ENCODE data around the gene NTHL1. TPM values are rescaled to one million over a fixed set of nuclear protein-coding genes. Genes with fewer than 3 reads are reported as not detected.

Gene NTHL1
- total RNA-seq, 2 donors from 2014 or later = 6.7 to 6.8 TPM

- Mint-ChIP-seq H3K27ac (no peak overlapping the region), H3K4me1 (peaks cover 5% of the 10 kb centered on the region), H3K4me3 (no peak overlapping the region), H3K27me3 (no peaks in the 10 kb centered on the region), H3K36me3 (ENCODE audit: low read depth) (no peaks in the 10 kb centered on the region)
- no peaks in the 10 kb centered on the region for H3K9me3 ChIP-seq (ENCODE audit: control insufficient read depth, low read length, poor library complexity, severe bottlenecking)
- ATAC-seq (no peak), DNase-seq (no peak)
Measured at GRCh38 chr16:2032285-2033056, 15.2 kb downstream of the NTHL1 start.

DNA sequence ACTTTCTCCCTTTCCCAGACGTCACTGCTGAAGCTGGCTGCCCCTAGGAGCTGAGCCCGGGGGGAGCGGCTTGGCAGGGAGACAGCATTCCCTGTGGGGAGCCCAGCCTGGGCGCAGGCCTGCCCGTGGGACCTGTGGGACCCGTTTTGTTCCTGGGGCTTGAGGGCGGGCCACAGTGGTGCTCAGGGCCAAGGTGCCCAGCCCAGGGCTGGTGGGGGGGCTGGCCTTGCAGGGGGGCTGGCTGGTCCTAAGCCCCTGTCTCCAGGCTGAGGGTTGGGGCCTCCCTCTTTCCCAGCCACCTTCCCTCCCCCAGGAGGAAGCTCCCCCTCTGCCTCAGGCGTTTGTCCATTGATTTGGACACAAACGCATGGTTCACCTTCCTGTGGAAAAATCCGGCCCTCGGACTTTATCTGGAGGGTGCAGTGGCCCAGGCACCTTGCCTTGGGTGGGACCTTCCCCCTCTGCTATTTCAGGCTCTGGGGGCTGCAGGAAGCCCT, 16.5 kb downstream of the NTHL1 start:
- no peaks in the 10 kb centered on the region for H3K36me3 Mint-ChIP-seq (ENCODE audit: low read depth)
- ATAC-seq (no peak), DNase-seq (no peak)
- no peak overlapping the region for H3K4me3 Mint-ChIP-seq
- no peaks in the 10 kb centered on the region for H3K27me3 Mint-ChIP-seq
- H3K4me1 Mint-ChIP-seq = peaks cover 7% of the 10 kb centered on the region
- no peak overlapping the region for H3K27ac Mint-ChIP-seq
- H3K9me3 ChIP-seq (ENCODE audit: control insufficient read depth, low read length, poor library complexity, severe bottlenecking) = no peaks in the 10 kb centered on the region

DNA sequence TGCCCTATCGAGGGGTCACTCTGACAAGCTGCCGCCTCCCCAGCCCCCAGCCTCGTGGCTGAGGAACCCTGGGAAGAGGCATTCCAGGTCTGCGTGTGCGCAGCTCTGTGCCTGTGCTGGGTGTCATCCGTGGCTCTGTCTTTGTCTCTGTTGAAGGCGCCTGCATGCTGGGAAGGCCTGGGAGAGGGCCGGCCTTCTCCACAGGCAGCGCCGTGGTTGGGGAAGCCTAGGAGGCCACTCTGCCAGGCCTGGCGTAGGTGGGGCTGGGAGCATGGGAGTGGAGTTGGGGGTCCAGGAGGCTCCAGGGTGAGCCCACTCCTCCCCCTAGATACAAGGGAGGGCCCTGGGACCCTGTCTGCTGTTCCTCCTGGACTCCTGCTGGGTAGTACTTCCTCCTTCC, 17.6 kb downstream of the NTHL1 start:
- no peaks in the 10 kb centered on the region for H3K9me3 ChIP-seq (ENCODE audit: control insufficient read depth, low read length, poor library complexity, severe bottlenecking)

GRCh38 chr16:2029350-2029749, 18.3 kb downstream of the NTHL1 start:
- DNase-seq (no peak), ATAC-seq (no peak)
- Mint-ChIP-seq H3K27me3 (no peaks in the 10 kb centered on the region), H3K4me3 (no peak overlapping the region), H3K27ac (no peak overlapping the region), H3K36me3 (ENCODE audit: low read depth) (no peaks in the 10 kb centered on the region), H3K4me1 (peaks cover 7% of the 10 kb centered on the region)
- no peaks in the 10 kb centered on the region for H3K9me3 ChIP-seq (ENCODE audit: control insufficient read depth, low read length, poor library complexity, severe bottlenecking)

More for the DNA sequence above, 17.6 kb downstream of the NTHL1 start:
- no peak for ATAC-seq
- no peak overlapping the region for H3K27ac Mint-ChIP-seq
- no peaks in the 10 kb centered on the region for H3K27me3 Mint-ChIP-seq
- no peak for DNase-seq
- H3K36me3 Mint-ChIP-seq (ENCODE audit: low read depth) = no peaks in the 10 kb centered on the region
- peaks cover 7% of the 10 kb centered on the region for H3K4me1 Mint-ChIP-seq
- H3K4me3 Mint-ChIP-seq = no peak overlapping the region

DNA sequence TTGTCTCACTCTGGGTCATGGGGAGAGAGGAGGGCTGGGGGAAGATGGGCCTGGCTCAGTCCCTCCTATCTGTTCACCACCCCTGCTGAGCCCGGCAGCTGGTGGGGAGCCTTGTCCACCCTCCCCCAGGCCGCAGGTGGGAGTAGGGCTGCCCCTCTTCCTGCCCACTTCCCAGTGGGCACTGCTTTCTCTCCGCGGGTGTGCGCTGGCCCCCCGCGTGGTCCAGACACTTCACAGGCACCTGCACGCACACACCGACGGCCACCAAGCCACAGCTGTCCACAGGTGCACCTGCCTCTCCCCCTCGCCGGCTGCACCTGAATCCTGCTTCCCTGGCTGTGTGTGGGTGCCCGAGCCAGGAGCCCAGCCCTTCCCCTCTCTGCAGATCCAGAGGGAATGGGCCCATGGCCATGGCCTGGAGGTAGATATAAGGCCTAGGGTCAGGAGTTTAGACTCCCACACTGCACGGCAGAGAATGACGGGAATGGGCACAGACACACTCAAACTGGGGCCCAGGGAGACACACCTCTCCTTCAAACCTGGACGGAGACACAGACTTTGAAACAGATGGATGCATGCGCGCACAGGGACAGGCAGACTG, 18.9 kb downstream of the NTHL1 start:
- Mint-ChIP-seq H3K27ac (no peak overlapping the region), H3K27me3 (no peaks in the 10 kb centered on the region), H3K36me3 (ENCODE audit: low read depth) (no peaks in the 10 kb centered on the region), H3K4me3 (peak overlapping the region; percentile 69), H3K4me1 (peaks cover 7% of the 10 kb centered on the region)
- DNase-seq = no peak
- H3K9me3 ChIP-seq (ENCODE audit: control insufficient read depth, low read length, poor library complexity, severe bottlenecking) = no peaks in the 10 kb centered on the region
- no peak for ATAC-seq

- Mint-ChIP-seq H3K27me3 (no peaks in the 10 kb centered on the region), H3K4me1 (peaks cover 9% of the 10 kb centered on the region), H3K27ac (no peak overlapping the region), H3K36me3 (ENCODE audit: low read depth) (no peaks in the 10 kb centered on the region), H3K4me3 (peak overlapping the region; percentile 69)
- H3K9me3 ChIP-seq (ENCODE audit: control insufficient read depth, low read length, poor library complexity, severe bottlenecking) = no peaks in the 10 kb centered on the region
- DNase-seq (no peak), ATAC-seq (no peak)
Measured at GRCh38 chr16:2028146-2028545, 19.5 kb downstream of the NTHL1 start.

DNA sequence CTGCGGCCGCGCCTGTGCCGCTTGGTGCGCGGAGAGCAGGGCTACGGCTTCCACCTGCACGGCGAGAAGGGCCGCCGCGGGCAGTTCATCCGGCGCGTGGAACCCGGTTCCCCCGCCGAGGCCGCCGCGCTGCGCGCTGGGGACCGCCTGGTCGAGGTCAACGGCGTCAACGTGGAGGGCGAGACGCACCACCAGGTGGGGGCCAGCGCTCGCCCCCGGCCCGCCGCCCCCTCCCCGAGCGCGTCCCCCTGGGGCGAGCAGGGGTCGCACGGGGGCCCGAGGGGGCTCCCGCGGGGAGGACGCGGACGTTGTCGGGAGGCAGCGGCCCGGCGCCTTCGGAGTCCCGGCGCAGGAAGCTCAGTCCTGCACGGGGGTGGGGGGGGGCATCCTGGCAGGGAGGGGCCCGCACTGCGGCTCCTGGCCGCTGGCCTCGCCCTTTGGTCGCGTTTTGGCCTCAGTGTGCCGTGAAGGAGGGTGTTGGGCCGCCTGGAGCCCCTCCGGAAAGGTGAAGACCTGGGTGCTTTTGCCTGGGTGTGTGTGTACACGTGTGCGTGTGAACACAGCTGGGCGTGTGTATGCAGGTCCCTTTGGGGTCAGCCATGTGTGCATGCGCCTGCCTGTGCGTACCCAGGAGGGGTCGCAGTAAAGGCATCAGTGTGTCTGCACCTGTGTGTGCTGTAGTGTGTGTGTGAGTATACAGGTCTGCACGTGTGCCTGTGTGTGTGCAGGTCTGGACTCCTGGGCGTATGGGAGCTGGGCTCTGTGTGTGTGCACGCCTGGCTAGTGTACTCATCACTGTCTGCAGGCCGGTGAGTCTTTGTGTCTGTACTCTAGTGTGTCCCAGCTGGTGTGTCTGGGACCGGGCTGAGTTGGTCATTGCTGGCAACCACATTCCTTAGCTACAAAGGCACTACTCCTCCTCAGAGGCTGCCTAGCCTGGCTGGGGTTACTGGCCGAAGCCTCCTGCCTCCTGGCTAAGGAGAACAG, 20.3 kb downstream of the NTHL1 start:
- no peak overlapping the region for H3K27ac Mint-ChIP-seq
- peaks cover 12% of the 10 kb centered on the region for H3K4me1 Mint-ChIP-seq
- H3K4me3 Mint-ChIP-seq = peak overlapping the region; percentile 69
- H3K36me3 Mint-ChIP-seq (ENCODE audit: low read depth) = no peaks in the 10 kb centered on the region
- H3K27me3 Mint-ChIP-seq = peaks cover 7% of the 10 kb centered on the region
- DNase-seq = no peak
- peak; percentile 23 for ATAC-seq
- no peaks in the 10 kb centered on the region for H3K9me3 ChIP-seq (ENCODE audit: control insufficient read depth, low read length, poor library complexity, severe bottlenecking)

GRCh38 chr16:2026461-2027023, 21.1 kb downstream of the NTHL1 start, which contains the start of gene NHERF2:
TSS of gene NHERF2 (plus strand) at chr16:2026902. CDS start at chr16:2027006, 104 bp downstream.
- H3K4me1 Mint-ChIP-seq = peaks cover 10% of the 10 kb centered on the region
- DNase-seq (peak in 2 of 3 donors; percentile 35 to 43), ATAC-seq (peak; percentile 33)
- no peaks in the 10 kb centered on the region for H3K36me3 Mint-ChIP-seq (ENCODE audit: low read depth)
- no peak within 1 kb of the TSS for H3K27ac Mint-ChIP-seq
- H3K4me3 Mint-ChIP-seq = peak within 1 kb of the TSS; percentile 73
- no peaks in the 10 kb centered on the region for H3K9me3 ChIP-seq (ENCODE audit: control insufficient read depth, low read length, poor library complexity, severe bottlenecking)
- H3K27me3 Mint-ChIP-seq = peaks cover 9% of the 10 kb centered on the region

GRCh38 chr16:2025878-2026460, 21.7 kb downstream of the NTHL1 start:
- H3K27ac Mint-ChIP-seq = no peak overlapping the region
- DNase-seq (no peak), ATAC-seq (no peak)
- H3K36me3 Mint-ChIP-seq (ENCODE audit: low read depth) = no peaks in the 10 kb centered on the region
- no peaks in the 10 kb centered on the region for H3K9me3 ChIP-seq (ENCODE audit: control insufficient read depth, low read length, poor library complexity, severe bottlenecking)
- H3K27me3 Mint-ChIP-seq = peaks cover 9% of the 10 kb centered on the region
- peaks cover 10% of the 10 kb centered on the region for H3K4me1 Mint-ChIP-seq
- H3K4me3 Mint-ChIP-seq = peak overlapping the region; percentile 73

- no peaks in the 10 kb centered on the region for H3K9me3 ChIP-seq (ENCODE audit: control insufficient read depth, low read length, poor library complexity, severe bottlenecking)
- Mint-ChIP-seq H3K4me3 (peak overlapping the region; percentile 73), H3K36me3 (ENCODE audit: low read depth) (no peaks in the 10 kb centered on the region), H3K27ac (no peak overlapping the region), H3K27me3 (peaks cover 16% of the 10 kb centered on the region), H3K4me1 (peaks cover 10% of the 10 kb centered on the region)
- ATAC-seq (no peak), DNase-seq (no peak)
Measured at GRCh38 chr16:2025251-2025650, 22.4 kb downstream of the NTHL1 start.

DNA sequence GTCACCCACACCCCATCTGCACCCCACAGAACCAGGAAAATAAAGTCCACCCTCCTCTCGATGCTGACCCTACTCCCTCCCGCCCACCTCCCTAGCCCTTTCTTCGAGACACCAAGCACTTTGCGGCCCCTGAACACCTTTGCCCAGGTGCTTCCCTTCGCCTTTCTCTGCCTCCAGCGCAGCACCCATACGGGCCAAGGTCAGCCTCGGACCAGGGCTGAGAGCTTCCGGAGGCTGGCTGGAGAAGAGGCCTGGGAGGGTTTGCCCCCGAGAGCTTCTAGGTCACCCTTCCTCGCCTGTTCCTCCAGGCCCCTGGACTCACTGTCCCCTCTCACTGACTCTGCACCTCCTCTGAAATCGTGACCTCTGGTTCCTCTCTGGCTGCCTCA, 23.6 kb downstream of the NTHL1 start:
- ATAC-seq (no peak), DNase-seq (no peak)
- Mint-ChIP-seq H3K4me1 (peaks cover 10% of the 10 kb centered on the region), H3K27ac (no peak overlapping the region), H3K27me3 (peaks cover 16% of the 10 kb centered on the region), H3K4me3 (peak overlapping the region; percentile 47), H3K36me3 (ENCODE audit: low read depth) (peaks cover 2% of the 10 kb centered on the region)
- H3K9me3 ChIP-seq (ENCODE audit: control insufficient read depth, low read length, poor library complexity, severe bottlenecking) = no peaks in the 10 kb centered on the region
